Liver (tissue), 9 donors: ENCODE data around the gene JAKMIP1. TPM values are rescaled to one million over a fixed set of nuclear protein-coding genes. Genes with fewer than 3 reads are reported as not detected.

ENCODE experiments used
- DNase-seq: peaks from one replicate; pipeline ENCODE4 v3.0.0-alpha.2; 2017; ENCODE audit warnings: low spot score
- H3K27ac ChIP-seq, 2 donors: one replicate each; pipeline ENCODE4 v1.7.0; 2013; ENCODE audit warnings: inconsistent platforms in 2 of 2, low read length in 2 of 2, control low read depth in 1 of 2, low read depth in 1 of 2, mild to moderate bottlenecking in 1 of 2
- H3K27me3 ChIP-seq, 4 donors: one replicate each; pipeline versions ENCODE4 v1.6.1 to v1.7.0; 2013; ENCODE audit warnings: low read length in 3 of 4, inconsistent platforms in 1 of 4, mild to moderate bottlenecking in 1 of 4, moderate library complexity in 1 of 4; ENCODE audit not compliant: control insufficient read depth in 4 of 4, insufficient read depth in 4 of 4
- H3K36me3 ChIP-seq, 4 donors: one replicate each; pipeline versions ENCODE4 v1.6.1 to v1.7.0; 2013; ENCODE audit warnings: low read length in 3 of 4, mild to moderate bottlenecking in 3 of 4, low read depth in 1 of 4, moderate library complexity in 1 of 4; ENCODE audit not compliant: control insufficient read depth in 4 of 4, insufficient read depth in 3 of 4
- H3K4me1 ChIP-seq, 4 donors: one replicate each; pipeline versions ENCODE4 v1.6.1 to v1.7.0; 2013; ENCODE audit warnings: low read length in 3 of 4, mild to moderate bottlenecking in 3 of 4, moderate library complexity in 1 of 4; ENCODE audit not compliant: control insufficient read depth in 4 of 4, insufficient read depth in 4 of 4
- H3K4me3 ChIP-seq, 3 donors: one replicate each; pipeline versions ENCODE4 v1.6.1 to v1.7.0; 2013; ENCODE audit warnings: low read length in 3 of 3, control low read depth in 1 of 3, low read depth in 1 of 3, mild to moderate bottlenecking in 1 of 3
- H3K9ac ChIP-seq, 2 donors: one replicate each; pipeline ENCODE4 v1.7.0; 2013; ENCODE audit warnings: low read length in 2 of 2, mild to moderate bottlenecking in 2 of 2, moderate library complexity in 2 of 2, control low read depth in 1 of 2, low read depth in 1 of 2
- H3K9me3 ChIP-seq, 4 donors: one replicate each; pipeline versions ENCODE4 v1.6.1 to v1.7.0; 2013; ENCODE audit warnings: low read length in 3 of 4; ENCODE audit not compliant: control insufficient read depth in 4 of 4
- ATF3 ChIP-seq: IDR thresholded peaks from 2 replicates; pipeline ENCODE4 v1.6.1; 2016; ENCODE audit warnings: antibody characterized with exemption
- CTCF ChIP-seq: fragments of 150-350 bp; IDR thresholded peaks from 2 replicates; pipeline ENCODE4 v1.5.1; 2017; ENCODE audit warnings: improper control_type of control experiment, low read depth, low read length; ENCODE audit not compliant: missing input control
- EGR1 ChIP-seq, 2 donors: IDR thresholded peaks; 2 replicates each; pipeline ENCODE4 v1.6.1; 2016 to 2018; ENCODE audit warnings: antibody characterized with exemption in 2 of 2, low read depth in 2 of 2
- FOXA1 ChIP-seq: IDR thresholded peaks from 2 replicates; pipeline ENCODE4 v1.6.1; 2016; ENCODE audit warnings: antibody characterized with exemption
- FOXA2 ChIP-seq: IDR thresholded peaks from 2 replicates; pipeline ENCODE4 v1.6.1; 2016; ENCODE audit warnings: antibody characterized with exemption
- GABPA ChIP-seq, 2 donors: IDR thresholded peaks in 1 of 2; conservative IDR thresholded peaks in 1 of 2; 2 replicates each; pipeline ENCODE4 v1.6.1; 2016; ENCODE audit warnings: antibody characterized with exemption in 2 of 2, mild to moderate bottlenecking in 1 of 2, moderate library complexity in 1 of 2
- HNF4A ChIP-seq, 2 donors: conservative IDR thresholded peaks; 2 replicates each; pipeline ENCODE4 v1.6.1; 2016; ENCODE audit warnings: antibody characterized with exemption in 2 of 2, mild to moderate bottlenecking in 2 of 2
- HNF4G ChIP-seq: IDR thresholded peaks from 2 replicates; pipeline ENCODE4 v1.6.1; 2016; ENCODE audit warnings: antibody characterized with exemption
- JUND ChIP-seq, 2 donors: IDR thresholded peaks; 2 replicates each; pipeline ENCODE4 v1.6.1; 2016; ENCODE audit warnings: antibody characterized with exemption in 2 of 2
- NR2F2 ChIP-seq: IDR thresholded peaks from 2 replicates; pipeline ENCODE4 v1.6.1; 2016; ENCODE audit warnings: antibody characterized with exemption
- RAD21 ChIP-seq, 2 donors: IDR thresholded peaks; 2 replicates each; pipeline ENCODE4 v1.6.1; 2016; ENCODE audit warnings: antibody characterized with exemption in 2 of 2, mild to moderate bottlenecking in 2 of 2
- RXRA ChIP-seq, 2 donors: IDR thresholded peaks; 2 replicates each; pipeline ENCODE4 v1.6.1; 2017 to 2018; ENCODE audit warnings: antibody characterized with exemption in 2 of 2, mild to moderate bottlenecking in 1 of 2
- SP1 ChIP-seq: IDR thresholded peaks from 2 replicates; pipeline ENCODE4 v1.6.1; 2018; ENCODE audit warnings: antibody characterized with exemption, mild to moderate bottlenecking
- TAF1 ChIP-seq: conservative IDR thresholded peaks from 2 replicates; pipeline ENCODE4 v1.6.1; 2016; ENCODE audit warnings: antibody characterized with exemption, mild to moderate bottlenecking
- YY1 ChIP-seq: IDR thresholded peaks from 2 replicates; pipeline ENCODE4 v1.6.1; 2016; ENCODE audit warnings: antibody characterized with exemption, mild to moderate bottlenecking
- WGBS: extraction: QIAGEN DNeasy Blood & Tissue Kit; methylation state at CpG from one replicate; pipeline ENCODE4 v1.1.7; 2013; 5-methylcytosine and 5-hydroxymethylcytosine counted together
- polyA plus RNA-seq, 2 donors: library from polyadenylated mRNA; stranded (reverse) in 1 of 2; unstranded in 1 of 2; fragments of 200-250 nt in 1 of 2; fragments of >200 nt in 1 of 2; fragmentation: Nextera tagmentation in 1 of 2; extraction: Ambion mirVana in 1 of 2; gene quantifications; one replicate each; pipeline versions ENCODE4 v1.2.1 to v1.2.3, GENCODE V29; 2013 to 2015
- total RNA-seq, 2 donors: library from RNA; depleted of rRNA; stranded (reverse); fragments of >200 nt; gene quantifications; one replicate each; pipeline ENCODE4 v1.2.3, GENCODE V29; 2014
- TF ChIP-seq, protein P1 (sequence below): IDR thresholded peaks from 2 replicates; pipeline ENCODE4 v1.6.1; 2016; ENCODE audit warnings: antibody characterized with exemption
- TF ChIP-seq, protein P2 (sequence below): IDR thresholded peaks from 2 replicates; pipeline ENCODE4 v1.6.1; 2016; ENCODE audit warnings: antibody characterized with exemption
- donor health status: healthy.
- donor health status: healthy.
- donor health status: healthy.
- donor health status: healthy.
- donor health status: healthy.

Gene JAKMIP1
- total and polyA plus RNA-seq, 4 donors, result 0.08 to 0.50 TPM; not detected in 2

DNA sequence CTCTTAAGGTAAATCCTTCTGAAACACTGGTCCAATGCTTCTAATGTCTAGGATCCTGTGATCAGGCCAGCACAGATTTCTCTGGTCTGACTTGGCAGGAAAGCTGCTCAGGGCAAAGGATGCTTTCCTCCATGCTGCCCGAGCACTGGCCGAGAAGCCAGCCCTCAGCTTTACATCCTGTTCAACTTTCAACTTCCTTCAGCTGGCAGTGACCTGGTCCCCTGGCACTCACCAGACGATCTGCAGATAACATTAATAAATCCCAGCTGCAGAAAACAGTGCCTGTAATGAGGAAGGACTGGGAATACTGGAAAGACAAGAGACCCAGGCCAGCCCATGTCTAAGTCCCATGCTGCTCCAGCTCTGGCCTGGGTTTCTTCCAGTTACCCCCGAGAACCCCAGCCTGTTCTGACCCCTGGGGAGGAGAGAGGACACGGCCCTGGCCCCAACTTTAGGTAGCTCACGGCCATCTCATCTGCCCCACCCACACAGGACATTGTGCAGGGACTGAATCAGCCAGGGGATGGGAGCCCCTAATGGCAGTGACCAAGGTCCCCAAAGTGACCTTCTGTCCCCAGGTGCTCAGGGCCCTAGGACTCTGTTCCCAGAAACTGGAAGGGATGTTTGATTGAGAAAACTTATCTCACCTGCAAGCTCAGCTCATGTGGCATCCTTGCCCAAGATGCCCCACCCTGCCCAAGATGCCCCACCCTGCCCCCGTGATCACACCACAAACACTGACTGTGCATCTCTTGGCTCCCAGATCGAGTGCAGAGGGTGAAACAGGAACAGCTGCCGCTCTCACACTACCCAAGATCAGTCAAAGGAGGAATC, 28.0 kb downstream of the JAKMIP1 start:
- Histone ChIP-seq H3K4me3 (no peak overlapping the region), H3K9me3 (no peaks in the 10 kb centered on the region), H3K4me1 (no peaks in the 10 kb centered on the region), H3K27ac (no peak overlapping the region), H3K36me3 (no peaks in the 10 kb centered on the region), H3K9ac (no peak overlapping the region), H3K27me3 (no peaks in the 10 kb centered on the region)
- TF ChIP-seq TAF1, result no peak
- no peak for TF ChIP-seq CTCF
- TF ChIP-seq EGR1 (IDR thresholded peaks at IDR 0.05; ENCODE audit: low read depth in 2 of 2), result no peak
- 56% methylated on average over 9 of the region's 9 CpGs for WGBS
- DNase-seq, result no peak

DNA sequence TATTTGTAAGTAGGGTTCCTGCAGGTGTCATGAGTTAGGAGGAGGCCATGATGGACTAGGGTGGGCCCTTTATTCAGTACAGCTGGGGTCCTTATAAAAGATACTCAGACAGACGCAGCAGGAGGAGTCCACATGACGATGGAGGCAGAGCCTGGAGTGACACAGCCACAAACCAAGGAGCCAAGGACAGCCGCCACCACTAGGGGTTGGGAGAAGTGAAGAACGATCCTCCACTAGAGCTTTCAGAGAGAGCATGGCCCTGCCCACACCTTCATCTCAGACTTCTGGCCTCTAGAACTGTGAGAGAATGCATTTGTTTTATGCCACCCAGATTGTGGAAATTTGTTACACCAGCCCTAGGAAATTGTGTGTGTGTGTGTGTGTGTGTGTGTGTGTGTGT, 31.1 kb downstream of the JAKMIP1 start:
- DNase-seq, result no peak
- Histone ChIP-seq H3K4me3 (no peak overlapping the region), H3K9me3 (peaks cover 0 to under 1% (median 0%) of the 10 kb centered on the region in 4 donors), H3K36me3 (no peaks in the 10 kb centered on the region), H3K27me3 (no peaks in the 10 kb centered on the region), H3K4me1 (no peaks in the 10 kb centered on the region), H3K9ac (no peak overlapping the region), H3K27ac (no peak overlapping the region)
- TF ChIP-seq RXRA (IDR thresholded peaks at IDR 0.05) (no peak), HNF4G (no peak), ATF3 (no peak), FOXA2 (no peak), RAD21 (IDR thresholded peaks at IDR 0.05) (no peak), SP1 (no peak), GABPA (IDR thresholded peaks at IDR 0.05 in 1 of 2, conservative IDR thresholded peaks at IDR 0.05 in 1 of 2) (no peak), JUND (IDR thresholded peaks at IDR 0.05) (no peak), FOXA1 (no peak)
- TF ChIP-seq, protein P1, sequence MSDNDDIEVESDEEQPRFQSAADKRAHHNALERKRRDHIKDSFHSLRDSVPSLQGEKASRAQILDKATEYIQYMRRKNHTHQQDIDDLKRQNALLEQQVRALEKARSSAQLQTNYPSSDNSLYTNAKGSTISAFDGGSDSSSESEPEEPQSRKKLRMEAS, result no peak
- WGBS, result 83% methylated on average over 4 of the region's 4 CpGs

DNA sequence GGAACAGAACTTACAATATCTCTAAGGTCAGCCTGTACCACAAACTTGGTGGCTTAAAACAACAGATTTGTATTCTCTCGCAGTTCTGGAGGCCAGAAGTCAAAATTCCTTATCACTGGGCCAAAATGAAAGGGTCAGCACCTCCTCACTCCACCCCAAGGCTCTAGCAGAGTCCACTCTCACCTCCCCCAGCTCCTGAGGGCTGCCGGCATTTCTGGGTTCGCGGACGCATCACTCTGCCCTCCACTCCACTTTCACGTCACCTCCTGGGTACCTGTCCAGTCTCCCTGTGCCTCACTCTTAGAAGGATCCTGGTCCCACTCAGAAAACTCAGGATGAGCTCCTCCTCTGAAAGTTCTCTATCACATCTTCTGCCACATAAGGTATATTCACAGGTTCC, 34.6 kb downstream of the JAKMIP1 start:
- H3K4me1 ChIP-seq, result no peaks in the 10 kb centered on the region
- H3K9ac ChIP-seq, result no peak overlapping the region
- H3K9me3 ChIP-seq, result peaks cover 0 to 10% (median 0%) of the 10 kb centered on the region in 4 donors
- H3K27ac ChIP-seq, result no peak overlapping the region
- WGBS, result 87% methylated on average over 6 of the region's 6 CpGs
- no peak overlapping the region for H3K4me3 ChIP-seq
- no peak for DNase-seq
- H3K36me3 ChIP-seq, result no peaks in the 10 kb centered on the region
- no peaks in the 10 kb centered on the region for H3K27me3 ChIP-seq
- TF ChIP-seq NR2F2 (no peak), RAD21 (IDR thresholded peaks at IDR 0.05) (no peak), HNF4A (conservative IDR thresholded peaks at IDR 0.05) (no peak), JUND (IDR thresholded peaks at IDR 0.05) (no peak), CTCF (no peak), FOXA2 (no peak), TAF1 (no peak), YY1 (no peak), RXRA (IDR thresholded peaks at IDR 0.05) (no peak), GABPA (IDR thresholded peaks at IDR 0.05 in 1 of 2, conservative IDR thresholded peaks at IDR 0.05 in 1 of 2) (no peak), HNF4G (no peak), SP1 (no peak), EGR1 (IDR thresholded peaks at IDR 0.05; ENCODE audit: low read depth in 2 of 2) (no peak), ATF3 (no peak)
- TF ChIP-seq, protein P1, result no peak
- TF ChIP-seq, protein P2, sequence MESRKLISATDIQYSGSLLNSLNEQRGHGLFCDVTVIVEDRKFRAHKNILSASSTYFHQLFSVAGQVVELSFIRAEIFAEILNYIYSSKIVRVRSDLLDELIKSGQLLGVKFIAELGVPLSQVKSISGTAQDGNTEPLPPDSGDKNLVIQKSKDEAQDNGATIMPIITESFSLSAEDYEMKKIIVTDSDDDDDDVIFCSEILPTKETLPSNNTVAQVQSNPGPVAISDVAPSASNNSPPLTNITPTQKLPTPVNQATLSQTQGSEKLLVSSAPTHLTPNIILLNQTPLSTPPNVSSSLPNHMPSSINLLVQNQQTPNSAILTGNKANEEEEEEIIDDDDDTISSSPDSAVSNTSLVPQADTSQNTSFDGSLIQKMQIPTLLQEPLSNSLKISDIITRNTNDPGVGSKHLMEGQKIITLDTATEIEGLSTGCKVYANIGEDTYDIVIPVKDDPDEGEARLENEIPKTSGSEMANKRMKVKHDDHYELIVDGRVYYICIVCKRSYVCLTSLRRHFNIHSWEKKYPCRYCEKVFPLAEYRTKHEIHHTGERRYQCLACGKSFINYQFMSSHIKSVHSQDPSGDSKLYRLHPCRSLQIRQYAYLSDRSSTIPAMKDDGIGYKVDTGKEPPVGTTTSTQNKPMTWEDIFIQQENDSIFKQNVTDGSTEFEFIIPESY, result no peak
